Kidney (tissue), 14 donors: ENCODE results near the gene EDEM2. TPM values are rescaled to one million over a fixed set of nuclear protein-coding genes. Genes with fewer than 3 reads are reported as not detected.

ENCODE experiments used
- DNase-seq, 5 donors: peaks; one replicate each; pipeline ENCODE4 v3.0.0-alpha.2; 2013 to 2020
- FAIRE-seq: peaks from 2 replicates; lab custom pipeline; 2012; peaks lifted over from hg19 to GRCh38; lab: Jason Lieb, UNC
- H3K27ac ChIP-seq, 2 donors: one replicate each; pipeline ENCODE4 v1.7.0; 2013; ENCODE audit warnings: low read depth in 2 of 2, low read length in 2 of 2, inconsistent platforms in 1 of 2
- H3K27me3 ChIP-seq: one replicate; pipeline ENCODE4 v1.7.1; 2013; ENCODE audit warnings: low read length, inconsistent platforms; ENCODE audit not compliant: control insufficient read depth, insufficient read depth
- H3K36me3 ChIP-seq, 3 donors: one replicate each; pipeline versions ENCODE4 v1.7.0 to v1.7.1; 2013; ENCODE audit warnings: low read length in 3 of 3, control low read depth in 1 of 3, inconsistent platforms in 1 of 3; ENCODE audit not compliant: insufficient read depth in 3 of 3, control insufficient read depth in 2 of 3
- H3K4me1 ChIP-seq, 3 donors: one replicate each; pipeline versions ENCODE4 v1.7.0 to v1.7.1; 2013; ENCODE audit warnings: low read length in 3 of 3, inconsistent platforms in 1 of 3, low read depth in 1 of 3; ENCODE audit not compliant: control insufficient read depth in 2 of 3, insufficient read depth in 2 of 3
- H3K4me3 ChIP-seq, 3 donors: one replicate each; pipeline versions ENCODE4 v1.7.0 to v1.8.1; 2013; ENCODE audit warnings: low read length in 3 of 3, control low read depth in 1 of 3, inconsistent platforms in 1 of 3
- H3K9ac ChIP-seq, 3 donors: one replicate each; pipeline versions ENCODE4 v1.7.0 to v1.7.1; 2013; ENCODE audit warnings: low read length in 3 of 3, control low read depth in 1 of 3, inconsistent platforms in 1 of 3
- H3K9me3 ChIP-seq, 3 donors: one replicate each; pipeline versions ENCODE4 v1.7.0 to v1.7.1; 2013; ENCODE audit warnings: low read length in 3 of 3, control low read depth in 1 of 3, inconsistent platforms in 1 of 3; ENCODE audit not compliant: control insufficient read depth in 2 of 3, insufficient read depth in 1 of 3
- CTCF ChIP-seq: IDR thresholded peaks from 3 replicates; pipeline ENCODE4 v1.5.1; 2012; ENCODE audit warnings: mild to moderate bottlenecking, moderate library complexity, borderline replicate concordance; ENCODE audit not compliant: insufficient read depth; ENCODE audit errors: extremely low read depth
- intact Hi-C: fragments of 100-400 bp; cut with DNase I; formaldehyde crosslinking; loops from one replicate; pipeline ENCODE4 v1.11.1; 2022
- polyA plus RNA-seq: library from polyadenylated mRNA; stranded (reverse); fragments of 350-450 nt; fragmentation: Illumina TruSeq; extraction: RNeasy Lipid Tissue Mini Kit (QIAGEN cat#74804); gene quantifications from one replicate; pipeline ENCODE4 v1.2.3, GENCODE V29; 2014; ENCODE audit warnings: low read depth, low replicate concordance; ENCODE audit not compliant: insufficient read depth
- total RNA-seq: library from RNA; stranded (reverse); fragmentation: NEBNext Ultra II Directional; extraction: Animal tissue kit (Norgen Biotek cat#: 25700); gene quantifications from one replicate; pipeline ENCODE4 v1.2.1, GENCODE V29; 2021
- donor health status: control.
- donor health status: control.
- donor health status: control.
- donor health status: control.
- donor health status: control.
- donor health status: DM: yes; HTN: yes; CAD: no.
- donor health status: Normal renal cell carcinoma (clear cell type).

Gene EDEM2
- total and polyA plus RNA-seq, 2 donors from 2014 or later, result 27.1 to 30.0 TPM

GRCh38 chr20:35101620-35102019 lies 45.5 kb downstream of the EDEM2 start:
- Histone ChIP-seq H3K4me3 (no peak overlapping the region), H3K4me1 (no peaks in the 10 kb centered on the region), H3K27me3 (no peaks in the 10 kb centered on the region), H3K27ac (no peak overlapping the region), H3K36me3 (no peaks in the 10 kb centered on the region), H3K9ac (no peak overlapping the region), H3K9me3 (no peaks in the 10 kb centered on the region)
- TF ChIP-seq CTCF, result no peak
- no peak for DNase-seq
- intact Hi-C loops, result no loop called here
- no peak for FAIRE-seq

- no peaks in the 10 kb centered on the region for H3K36me3 ChIP-seq
- no peak for DNase-seq
- H3K9ac ChIP-seq, result peak overlapping the region in 1 of 3 donors; percentile 96
- H3K27me3 ChIP-seq, result no peaks in the 10 kb centered on the region
- peak overlapping the region in 2 of 3 donors; percentile 74 to 89 for H3K4me3 ChIP-seq
- intact Hi-C loops, result no loop called here
- FAIRE-seq, result no peak
- no peaks in the 10 kb centered on the region for H3K9me3 ChIP-seq
- no peak for TF ChIP-seq CTCF
- peaks cover 0 to 13% (median 6%) of the 10 kb centered on the region in 3 donors for H3K4me1 ChIP-seq
- peak overlapping the region; percentile 61 to 87 for H3K27ac ChIP-seq
Observed at GRCh38 chr20:35093267-35093884, 53.8 kb downstream of the EDEM2 start.

GRCh38 chr20:35092524-35093266 lies 54.4 kb downstream of the EDEM2 start, which contains the start of gene TRPC4AP:
Gene TRPC4AP, minus strand, starts transcription at chr20:35092807. Its CDS starts 26 bp downstream, at chr20:35092781.
- intact Hi-C loops, result no loop called here
- Histone ChIP-seq H3K9ac (peak within 1 kb of the TSS; percentile 86 to 96 (median 88)), H3K36me3 (no peaks in the 10 kb centered on the region), H3K4me1 (peaks cover 0 to 18% (median 6%) of the 10 kb centered on the region in 3 donors), H3K4me3 (peak within 1 kb of the TSS; percentile 84 to 93 (median 89)), H3K27ac (peak within 1 kb of the TSS; percentile 87 to 93), H3K9me3 (no peaks in the 10 kb centered on the region), H3K27me3 (no peaks in the 10 kb centered on the region)
- FAIRE-seq (no peak), DNase-seq (peak; percentile 93 to 97 (median 95))
- peak; percentile 79 for TF ChIP-seq CTCF
